ENCODE measurements around the gene SERPINB7. TPM values are rescaled to one million over a fixed set of nuclear protein-coding genes. Genes with fewer than 3 reads are reported as not detected.

SERPINB7 gene
- total RNA-seq, 1 donor from 2014 or later, result not detected

DNA sequence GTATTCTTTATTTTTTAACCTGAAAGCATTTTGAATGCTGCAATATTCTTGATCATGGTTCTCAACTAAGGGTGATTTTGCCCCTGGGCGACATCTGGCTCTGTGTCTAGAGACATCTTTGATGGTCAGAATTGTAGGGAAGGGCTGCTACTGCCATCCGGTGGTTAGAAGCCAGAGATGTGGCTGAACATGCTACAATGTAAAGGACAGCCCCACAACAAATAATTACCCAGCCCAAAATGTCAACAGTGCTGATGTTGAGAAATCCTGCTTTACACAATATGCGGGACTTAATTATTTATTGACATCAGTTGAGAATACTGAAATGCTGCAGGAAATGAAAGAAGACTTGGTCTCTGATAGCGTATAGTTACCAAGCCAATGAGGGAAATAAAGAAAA lies 74.8 kb downstream of the SERPINB7 start:
- Mint-ChIP-seq H3K27ac (ENCODE audit: unreplicated experiment) (no peak overlapping the region), H3K4me3 (ENCODE audit: unreplicated experiment) (no peak overlapping the region), H3K36me3 (ENCODE audit: low read depth, unreplicated experiment) (no peaks in the 10 kb centered on the region), H3K27me3 (ENCODE audit: unreplicated experiment) (no peaks in the 10 kb centered on the region), H3K4me1 (ENCODE audit: unreplicated experiment) (no peaks in the 10 kb centered on the region), H3K9me3 (ENCODE audit: unreplicated experiment) (no peaks in the 10 kb centered on the region)
- TF ChIP-seq CTCF (IDR thresholded peaks at IDR 0.05; ENCODE audit: unreplicated experiment), result peak; percentile 20
- DNase-seq (ENCODE audit: low spot score), result peak; percentile 47

DNA sequence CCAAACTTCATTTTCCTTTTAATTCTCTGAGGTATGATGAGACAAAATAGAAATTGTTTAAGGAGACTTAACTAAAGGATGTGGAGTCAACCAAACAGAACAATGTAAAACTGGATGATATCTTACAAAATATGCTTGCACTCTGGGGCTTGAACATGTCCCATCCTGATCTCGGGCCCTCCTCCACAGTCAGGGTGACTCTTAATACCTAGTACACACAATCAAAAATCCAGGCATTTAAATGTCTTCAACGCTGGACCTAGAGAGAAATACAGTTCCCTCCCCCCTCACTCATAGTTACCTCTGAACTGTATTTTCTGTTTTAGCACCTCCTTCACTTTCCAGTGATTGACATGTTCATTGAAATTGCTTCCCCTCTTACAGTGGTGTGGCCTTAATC lies 75.4 kb downstream of the SERPINB7 start:
- H3K9me3 Mint-ChIP-seq (ENCODE audit: unreplicated experiment), result no peaks in the 10 kb centered on the region
- DNase-seq (ENCODE audit: low spot score), result no peak
- no peak for TF ChIP-seq CTCF (IDR thresholded peaks at IDR 0.05; ENCODE audit: unreplicated experiment)

More for the DNA sequence above, 75.4 kb downstream of the SERPINB7 start:
- Mint-ChIP-seq H3K4me1 (ENCODE audit: unreplicated experiment) (no peaks in the 10 kb centered on the region), H3K4me3 (ENCODE audit: unreplicated experiment) (no peak overlapping the region), H3K27me3 (ENCODE audit: unreplicated experiment) (no peaks in the 10 kb centered on the region), H3K36me3 (ENCODE audit: low read depth, unreplicated experiment) (no peaks in the 10 kb centered on the region), H3K27ac (ENCODE audit: unreplicated experiment) (no peak overlapping the region)

Other genes with a start within 250 kb of the SERPINB7 start
- not detected for gene SERPINB12, start 233.0 kb upstream of the SERPINB7 start, total RNA-seq (ENCODE audit: unreplicated experiment)
- not detected for gene SERPINB13, start 188.1 kb upstream of the SERPINB7 start, total RNA-seq (ENCODE audit: unreplicated experiment)
- gene SERPINB4, start 131.2 kb upstream of the SERPINB7 start, total RNA-seq (ENCODE audit: unreplicated experiment), result 0.41 TPM
- gene SERPINB3, start 113.5 kb upstream of the SERPINB7 start, total RNA-seq (ENCODE audit: unreplicated experiment), result not detected
- not detected for gene SERPINB11, start 72.5 kb upstream of the SERPINB7 start, total RNA-seq (ENCODE audit: unreplicated experiment)
- gene SERPINB2, start 112.3 kb downstream of the SERPINB7 start, total RNA-seq (ENCODE audit: unreplicated experiment), result not detected
- not detected for gene SERPINB10, start 132.5 kb downstream of the SERPINB7 start, total RNA-seq (ENCODE audit: unreplicated experiment)
- gene HMSD, start 173.9 kb downstream of the SERPINB7 start, total RNA-seq (ENCODE audit: unreplicated experiment), result not detected
- gene SERPINB8, start 194.7 kb downstream of the SERPINB7 start, total RNA-seq (ENCODE audit: unreplicated experiment), result 4.3 TPM